Measurements from ENCODE around the gene PGGHG.
A peak's percentile ranks its signal among the peaks of the same experiment; 100 is the strongest.

Gene PGGHG

DNA sequence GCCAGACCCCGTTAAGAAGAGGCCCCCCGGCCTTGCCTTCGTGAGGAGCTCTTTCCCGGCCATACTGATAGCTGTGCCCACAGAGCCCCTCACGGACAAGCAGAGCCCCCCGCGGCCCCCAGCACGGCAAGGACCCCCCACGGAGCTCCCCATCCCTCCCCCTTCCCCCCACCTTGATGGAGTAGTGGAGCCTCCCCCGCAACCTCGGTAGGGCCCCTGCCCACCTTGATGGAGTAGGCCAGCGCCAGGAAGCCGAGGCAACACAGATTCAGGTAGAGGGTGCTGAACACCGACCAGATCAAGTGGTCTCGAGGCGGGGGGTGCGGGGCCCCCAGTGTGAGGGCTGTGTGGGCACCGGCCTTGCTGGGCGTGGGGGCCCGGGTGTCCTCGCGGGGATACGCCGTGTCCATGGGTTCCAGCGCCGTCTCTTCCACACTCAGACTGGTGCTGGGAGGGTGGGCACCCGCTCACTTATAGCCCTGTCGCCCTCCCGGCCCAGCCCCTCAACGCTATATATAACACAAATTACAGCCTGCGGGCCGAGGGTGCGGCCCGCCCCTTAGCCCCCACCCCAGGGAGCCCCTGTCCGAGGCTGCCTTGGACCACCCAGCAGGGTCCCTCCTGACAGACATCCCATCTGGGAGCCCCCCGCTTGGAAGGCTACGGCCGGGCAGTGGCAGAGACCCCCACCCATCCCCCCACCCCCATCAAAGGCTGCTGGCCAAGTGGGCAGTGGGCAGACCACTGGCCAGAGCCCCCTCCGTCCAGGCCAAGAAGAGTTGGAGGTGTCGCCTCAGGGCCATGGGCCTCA lies 10.4 kb downstream of the PGGHG start, which contains the start of gene IFITM5:
IFITM5 (minus strand) TSS at position 446 of the 811 bp plus-strand sequence; CDS start at position 410, 36 bp downstream.
- TF ChIP-seq, protein P1, sequence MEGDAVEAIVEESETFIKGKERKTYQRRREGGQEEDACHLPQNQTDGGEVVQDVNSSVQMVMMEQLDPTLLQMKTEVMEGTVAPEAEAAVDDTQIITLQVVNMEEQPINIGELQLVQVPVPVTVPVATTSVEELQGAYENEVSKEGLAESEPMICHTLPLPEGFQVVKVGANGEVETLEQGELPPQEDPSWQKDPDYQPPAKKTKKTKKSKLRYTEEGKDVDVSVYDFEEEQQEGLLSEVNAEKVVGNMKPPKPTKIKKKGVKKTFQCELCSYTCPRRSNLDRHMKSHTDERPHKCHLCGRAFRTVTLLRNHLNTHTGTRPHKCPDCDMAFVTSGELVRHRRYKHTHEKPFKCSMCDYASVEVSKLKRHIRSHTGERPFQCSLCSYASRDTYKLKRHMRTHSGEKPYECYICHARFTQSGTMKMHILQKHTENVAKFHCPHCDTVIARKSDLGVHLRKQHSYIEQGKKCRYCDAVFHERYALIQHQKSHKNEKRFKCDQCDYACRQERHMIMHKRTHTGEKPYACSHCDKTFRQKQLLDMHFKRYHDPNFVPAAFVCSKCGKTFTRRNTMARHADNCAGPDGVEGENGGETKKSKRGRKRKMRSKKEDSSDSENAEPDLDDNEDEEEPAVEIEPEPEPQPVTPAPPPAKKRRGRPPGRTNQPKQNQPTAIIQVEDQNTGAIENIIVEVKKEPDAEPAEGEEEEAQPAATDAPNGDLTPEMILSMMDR (conservative IDR thresholded peaks at IDR 0.05; ENCODE audit: low read depth, low read length): no peak
- no peak within 1 kb of the TSS for H3K4me3 ChIP-seq (ENCODE audit: low read depth, low read length)
- no peak for DNase-seq (ENCODE audit: low read depth)

DNA sequence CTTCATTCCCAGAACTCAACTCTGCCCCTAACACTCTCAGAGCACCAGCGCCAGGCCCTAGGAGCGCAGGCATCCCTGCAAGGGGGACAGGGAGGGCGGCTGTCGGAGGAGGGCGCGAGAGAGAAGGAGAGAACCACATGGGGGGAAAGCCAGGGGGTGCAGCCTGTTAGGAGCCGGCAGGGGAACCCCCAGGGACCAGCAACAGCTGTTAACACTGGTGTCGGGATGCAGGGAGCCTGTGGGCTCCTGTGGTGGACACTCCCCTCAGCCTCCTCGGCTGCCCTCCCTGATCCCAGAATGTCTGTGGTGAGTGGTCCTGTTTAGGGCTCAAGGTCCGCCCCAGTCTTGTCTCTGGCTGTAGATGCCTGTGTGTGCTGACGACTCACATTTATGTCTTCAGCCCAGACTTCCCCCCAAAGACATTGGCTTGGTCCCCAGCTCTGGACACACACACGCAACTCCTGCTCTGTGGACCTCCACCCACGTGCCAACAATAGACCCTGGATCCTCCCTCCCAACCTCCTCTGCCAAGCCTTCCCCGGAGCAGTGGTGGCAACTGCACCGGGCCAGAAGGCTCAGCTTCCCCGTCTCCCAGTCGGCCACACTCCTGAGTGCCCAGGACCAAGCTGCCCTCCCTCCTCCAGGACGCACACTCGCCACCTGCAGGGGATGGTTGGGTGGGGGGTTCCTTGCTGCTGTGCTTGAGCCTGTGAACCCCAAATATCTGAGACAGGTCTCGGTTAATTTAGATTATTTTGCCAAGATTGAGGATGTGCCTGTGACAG lies 11.2 kb downstream of the PGGHG start:
- peak; percentile 20 for DNase-seq (ENCODE audit: low read depth)
- TF ChIP-seq, protein P1 (conservative IDR thresholded peaks at IDR 0.05; ENCODE audit: low read depth, low read length): peak; percentile 38

DNA sequence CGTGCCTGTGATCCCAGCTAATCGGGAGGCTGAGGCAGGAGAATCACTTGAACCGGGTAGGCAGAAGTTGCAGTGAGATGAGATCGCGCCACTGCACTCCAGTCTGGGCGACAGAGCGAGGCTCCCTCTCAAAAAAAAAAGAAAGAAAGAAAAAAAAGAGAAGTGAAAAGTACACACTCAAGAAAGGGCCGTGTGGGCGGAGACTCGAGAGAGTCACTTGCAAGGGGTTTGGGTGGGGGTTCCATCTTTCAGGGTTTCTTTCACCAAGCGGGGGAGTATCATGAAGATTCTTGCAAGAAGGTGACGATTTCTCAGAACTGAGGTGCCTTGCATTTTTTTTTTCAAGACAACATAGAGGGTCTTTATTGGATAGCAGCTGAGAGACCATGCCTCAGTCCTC lies 14.4 kb downstream of the PGGHG start:
- H3K4me3 ChIP-seq (ENCODE audit: low read depth, low read length): no peak overlapping the region
- DNase-seq (ENCODE audit: low read depth): no peak
- TF ChIP-seq, protein P1 (conservative IDR thresholded peaks at IDR 0.05; ENCODE audit: low read depth, low read length): no peak

More for the DNA sequence above, 11.2 kb downstream of the PGGHG start:
- H3K4me3 ChIP-seq (ENCODE audit: low read depth, low read length): no peak overlapping the region

DNA sequence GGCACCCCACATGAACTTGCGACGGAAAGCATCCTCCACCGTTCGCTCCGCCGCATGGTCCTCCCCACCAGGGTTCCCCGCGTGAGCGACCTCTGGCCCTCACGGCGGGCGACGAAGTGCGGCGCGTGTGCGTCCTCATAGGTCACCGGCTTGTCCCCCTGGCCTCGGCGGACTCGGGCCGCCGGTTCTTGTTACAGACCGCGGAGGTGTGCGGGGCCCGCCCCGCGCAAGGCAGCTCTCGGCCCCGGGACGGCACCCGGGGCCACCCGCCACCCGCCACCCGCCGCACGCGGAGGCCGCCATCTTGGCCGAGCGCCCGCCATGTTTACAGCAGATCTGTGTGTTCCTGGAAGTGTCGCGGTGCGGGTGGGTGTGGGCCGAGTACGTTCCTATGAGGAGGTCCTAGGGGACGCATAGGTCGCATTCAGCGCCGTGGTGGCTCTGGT lies 15.2 kb downstream of the PGGHG start:
- H3K4me3 ChIP-seq (ENCODE audit: low read depth, low read length): no peak overlapping the region
- no peak for DNase-seq (ENCODE audit: low read depth)
- TF ChIP-seq, protein P1 (conservative IDR thresholded peaks at IDR 0.05; ENCODE audit: low read depth, low read length): no peak

DNA sequence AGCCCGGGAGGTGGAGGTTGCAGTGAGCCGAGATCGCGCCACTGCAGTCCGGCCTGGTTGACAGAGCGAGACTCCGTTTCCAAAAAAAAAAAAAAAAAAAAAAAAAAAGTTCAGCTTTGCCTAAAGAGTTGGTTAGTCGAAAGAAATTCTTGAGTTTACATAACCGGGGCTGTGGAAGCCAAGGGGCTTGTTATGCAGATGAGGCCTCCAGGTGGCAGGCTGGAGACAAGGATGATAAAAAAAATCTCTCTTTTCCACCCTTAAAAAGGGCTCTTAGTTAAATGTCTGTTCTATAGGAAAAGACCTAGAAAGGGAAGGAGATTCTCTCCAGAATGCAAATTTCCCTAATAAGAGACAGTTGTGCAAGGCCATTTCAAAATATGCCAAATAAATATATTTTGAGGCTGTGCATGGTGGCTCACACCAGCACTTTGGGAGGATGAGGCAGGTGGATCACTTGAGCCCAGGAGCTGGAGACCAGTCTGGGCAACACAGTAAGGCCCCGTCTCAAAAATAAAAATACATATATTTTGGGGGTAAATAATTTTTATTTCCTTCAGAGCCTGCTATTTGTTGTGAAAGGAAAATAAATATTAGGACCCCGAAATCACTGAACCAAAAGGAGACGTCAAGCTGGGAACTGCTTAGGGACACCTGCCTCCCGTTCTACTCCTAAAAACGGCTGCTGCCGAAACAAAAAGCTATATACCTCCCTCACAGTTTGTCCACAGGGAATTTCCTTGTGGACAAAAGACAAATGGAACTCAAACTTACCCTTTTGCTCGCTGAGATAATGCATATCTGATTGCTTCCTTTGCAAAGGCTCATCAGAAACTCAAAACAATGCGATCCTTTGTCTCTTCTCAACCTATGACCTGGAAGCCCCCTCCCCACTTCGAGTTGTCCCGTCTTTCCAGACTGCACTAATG lies 16.3 kb downstream of the PGGHG start:
- no peak overlapping the region for H3K4me3 ChIP-seq (ENCODE audit: low read depth, low read length)
- TF ChIP-seq, protein P1 (conservative IDR thresholded peaks at IDR 0.05; ENCODE audit: low read depth, low read length): peak; percentile 78
- DNase-seq (ENCODE audit: low read depth): peak; percentile 90

DNA sequence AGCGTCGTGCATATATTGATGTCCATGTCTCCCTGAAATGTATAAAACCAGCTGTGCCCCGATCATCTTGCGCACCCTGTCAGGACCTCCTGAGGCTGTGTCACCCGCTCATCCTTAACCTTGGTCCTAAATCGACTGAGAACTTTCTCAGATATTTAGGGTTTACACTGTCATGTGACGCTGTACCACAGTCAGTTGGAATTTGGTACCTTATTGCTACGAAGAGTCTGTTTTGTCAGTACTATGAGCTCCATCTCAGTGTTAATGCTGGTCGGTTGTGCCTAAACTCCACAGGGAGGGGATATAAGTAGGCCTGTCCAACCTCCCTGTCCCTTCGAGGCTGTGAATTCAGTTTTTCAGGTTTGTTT lies 16.9 kb downstream of the PGGHG start:
- TF ChIP-seq, protein P1 (conservative IDR thresholded peaks at IDR 0.05; ENCODE audit: low read depth, low read length): no peak
- H3K4me3 ChIP-seq (ENCODE audit: low read depth, low read length): no peak overlapping the region
- no peak for DNase-seq (ENCODE audit: low read depth)

Measured in choroid plexus epithelial cell (primary cell).